ENCODE results near the gene LRRTM4. TPM values are rescaled to one million over a fixed set of nuclear protein-coding genes. Genes with fewer than 3 reads are reported as not detected.
A peak's percentile ranks its signal among the peaks of the same experiment; 100 is the strongest.

Gene LRRTM4
- total and polyA plus RNA-seq, 2 of the 13 experiments (the other 11 are each of a cell fraction or from before 2014, with no cell fraction given) = 1.2 TPM

DNA sequence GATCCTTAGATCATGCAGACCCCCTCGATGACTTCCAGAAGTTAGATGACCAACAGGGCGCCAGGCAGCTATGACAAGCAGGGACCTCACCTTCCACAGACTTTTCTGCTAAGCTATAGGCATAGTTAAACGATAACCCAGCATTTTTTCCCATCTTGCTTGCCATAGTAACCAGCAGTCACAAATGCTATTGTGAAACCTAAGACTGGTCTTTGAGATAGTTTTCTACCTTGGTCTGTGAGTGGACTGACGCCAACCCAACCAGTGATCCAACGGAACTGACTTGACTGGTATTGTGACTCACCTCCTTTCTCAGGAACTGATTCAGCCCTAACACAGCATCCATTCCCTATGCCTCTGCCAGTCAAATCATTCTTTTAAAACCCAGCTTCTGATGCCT lies 361.2 kb downstream of the LRRTM4 start (continued):
- TF ChIP-seq, protein P1, sequence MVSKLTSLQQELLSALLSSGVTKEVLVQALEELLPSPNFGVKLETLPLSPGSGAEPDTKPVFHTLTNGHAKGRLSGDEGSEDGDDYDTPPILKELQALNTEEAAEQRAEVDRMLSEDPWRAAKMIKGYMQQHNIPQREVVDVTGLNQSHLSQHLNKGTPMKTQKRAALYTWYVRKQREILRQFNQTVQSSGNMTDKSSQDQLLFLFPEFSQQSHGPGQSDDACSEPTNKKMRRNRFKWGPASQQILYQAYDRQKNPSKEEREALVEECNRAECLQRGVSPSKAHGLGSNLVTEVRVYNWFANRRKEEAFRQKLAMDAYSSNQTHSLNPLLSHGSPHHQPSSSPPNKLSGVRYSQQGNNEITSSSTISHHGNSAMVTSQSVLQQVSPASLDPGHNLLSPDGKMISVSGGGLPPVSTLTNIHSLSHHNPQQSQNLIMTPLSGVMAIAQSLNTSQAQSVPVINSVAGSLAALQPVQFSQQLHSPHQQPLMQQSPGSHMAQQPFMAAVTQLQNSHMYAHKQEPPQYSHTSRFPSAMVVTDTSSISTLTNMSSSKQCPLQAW (CRISPR knock-in tag; IDR thresholded peaks at IDR 0.05) = no peak
- no peak for TF ChIP-seq TRIM24 (CRISPR knock-in tag; IDR thresholded peaks at IDR 0.05)
- TF ChIP-seq, protein P2, sequence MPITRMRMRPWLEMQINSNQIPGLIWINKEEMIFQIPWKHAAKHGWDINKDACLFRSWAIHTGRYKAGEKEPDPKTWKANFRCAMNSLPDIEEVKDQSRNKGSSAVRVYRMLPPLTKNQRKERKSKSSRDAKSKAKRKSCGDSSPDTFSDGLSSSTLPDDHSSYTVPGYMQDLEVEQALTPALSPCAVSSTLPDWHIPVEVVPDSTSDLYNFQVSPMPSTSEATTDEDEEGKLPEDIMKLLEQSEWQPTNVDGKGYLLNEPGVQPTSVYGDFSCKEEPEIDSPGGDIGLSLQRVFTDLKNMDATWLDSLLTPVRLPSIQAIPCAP (CRISPR knock-in tag; IDR thresholded peaks at IDR 0.05; ENCODE audit: low read depth) = no peak
- TF ChIP-seq HNRNPL (IDR thresholded peaks at IDR 0.05; ENCODE audit: low read depth, low read length) = no peak
- TF ChIP-seq, protein P3, sequence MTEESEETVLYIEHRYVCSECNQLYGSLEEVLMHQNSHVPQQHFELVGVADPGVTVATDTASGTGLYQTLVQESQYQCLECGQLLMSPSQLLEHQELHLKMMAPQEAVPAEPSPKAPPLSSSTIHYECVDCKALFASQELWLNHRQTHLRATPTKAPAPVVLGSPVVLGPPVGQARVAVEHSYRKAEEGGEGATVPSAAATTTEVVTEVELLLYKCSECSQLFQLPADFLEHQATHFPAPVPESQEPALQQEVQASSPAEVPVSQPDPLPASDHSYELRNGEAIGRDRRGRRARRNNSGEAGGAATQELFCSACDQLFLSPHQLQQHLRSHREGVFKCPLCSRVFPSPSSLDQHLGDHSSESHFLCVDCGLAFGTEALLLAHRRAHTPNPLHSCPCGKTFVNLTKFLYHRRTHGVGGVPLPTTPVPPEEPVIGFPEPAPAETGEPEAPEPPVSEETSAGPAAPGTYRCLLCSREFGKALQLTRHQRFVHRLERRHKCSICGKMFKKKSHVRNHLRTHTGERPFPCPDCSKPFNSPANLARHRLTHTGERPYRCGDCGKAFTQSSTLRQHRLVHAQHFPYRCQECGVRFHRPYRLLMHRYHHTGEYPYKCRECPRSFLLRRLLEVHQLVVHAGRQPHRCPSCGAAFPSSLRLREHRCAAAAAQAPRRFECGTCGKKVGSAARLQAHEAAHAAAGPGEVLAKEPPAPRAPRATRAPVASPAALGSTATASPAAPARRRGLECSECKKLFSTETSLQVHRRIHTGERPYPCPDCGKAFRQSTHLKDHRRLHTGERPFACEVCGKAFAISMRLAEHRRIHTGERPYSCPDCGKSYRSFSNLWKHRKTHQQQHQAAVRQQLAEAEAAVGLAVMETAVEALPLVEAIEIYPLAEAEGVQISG (CRISPR knock-in tag; IDR thresholded peaks at IDR 0.05) = no peak
- TF ChIP-seq ZNF589 (CRISPR knock-in tag; conservative IDR thresholded peaks at IDR 0.05) = no peak
- TF ChIP-seq CREB1 (IDR thresholded peaks at IDR 0.05) = no peak
- peak; percentile 32; the same call in 1 of the 2 replicates for TF ChIP-seq CREB1 (CRISPR knock-in tag; IDR thresholded peaks at IDR 0.05)
- no peak for TF ChIP-seq ZNF10 (CRISPR knock-in tag; IDR thresholded peaks at IDR 0.05; ENCODE audit: borderline replicate concordance, low read depth)
- TF ChIP-seq, protein P4, sequence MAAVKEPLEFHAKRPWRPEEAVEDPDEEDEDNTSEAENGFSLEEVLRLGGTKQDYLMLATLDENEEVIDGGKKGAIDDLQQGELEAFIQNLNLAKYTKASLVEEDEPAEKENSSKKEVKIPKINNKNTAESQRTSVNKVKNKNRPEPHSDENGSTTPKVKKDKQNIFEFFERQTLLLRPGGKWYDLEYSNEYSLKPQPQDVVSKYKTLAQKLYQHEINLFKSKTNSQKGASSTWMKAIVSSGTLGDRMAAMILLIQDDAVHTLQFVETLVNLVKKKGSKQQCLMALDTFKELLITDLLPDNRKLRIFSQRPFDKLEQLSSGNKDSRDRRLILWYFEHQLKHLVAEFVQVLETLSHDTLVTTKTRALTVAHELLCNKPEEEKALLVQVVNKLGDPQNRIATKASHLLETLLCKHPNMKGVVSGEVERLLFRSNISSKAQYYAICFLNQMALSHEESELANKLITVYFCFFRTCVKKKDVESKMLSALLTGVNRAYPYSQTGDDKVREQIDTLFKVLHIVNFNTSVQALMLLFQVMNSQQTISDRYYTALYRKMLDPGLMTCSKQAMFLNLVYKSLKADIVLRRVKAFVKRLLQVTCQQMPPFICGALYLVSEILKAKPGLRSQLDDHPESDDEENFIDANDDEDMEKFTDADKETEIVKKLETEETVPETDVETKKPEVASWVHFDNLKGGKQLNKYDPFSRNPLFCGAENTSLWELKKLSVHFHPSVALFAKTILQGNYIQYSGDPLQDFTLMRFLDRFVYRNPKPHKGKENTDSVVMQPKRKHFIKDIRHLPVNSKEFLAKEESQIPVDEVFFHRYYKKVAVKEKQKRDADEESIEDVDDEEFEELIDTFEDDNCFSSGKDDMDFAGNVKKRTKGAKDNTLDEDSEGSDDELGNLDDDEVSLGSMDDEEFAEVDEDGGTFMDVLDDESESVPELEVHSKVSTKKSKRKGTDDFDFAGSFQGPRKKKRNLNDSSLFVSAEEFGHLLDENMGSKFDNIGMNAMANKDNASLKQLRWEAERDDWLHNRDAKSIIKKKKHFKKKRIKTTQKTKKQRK (IDR thresholded peaks at IDR 0.05; ENCODE audit: low read length) = no peak
- no peak for TF ChIP-seq YEATS4 (CRISPR knock-in tag; IDR thresholded peaks at IDR 0.05; ENCODE audit: borderline replicate concordance)
- peak; percentile 39; the same call in 1 of the 2 replicates for TF ChIP-seq GATAD2A (CRISPR knock-in tag; IDR thresholded peaks at IDR 0.05)
- no peak for TF ChIP-seq HHEX (CRISPR knock-in tag; IDR thresholded peaks at IDR 0.05)
- TF ChIP-seq RFX3 (CRISPR knock-in tag; IDR thresholded peaks at IDR 0.05) = peak; percentile 46; the same call in 1 of the 2 replicates
- no peak for TF ChIP-seq ZNF7 (CRISPR knock-in tag; IDR thresholded peaks at IDR 0.05)
- peak; percentile 21; the same call in 1 of the 2 replicates for TF ChIP-seq ZNF644 (CRISPR knock-in tag; IDR thresholded peaks at IDR 0.05; ENCODE audit: low read depth)
- TF ChIP-seq ZNF510 (CRISPR knock-in tag; IDR thresholded peaks at IDR 0.05; ENCODE audit: low read depth) = no peak
- TF ChIP-seq, protein P5, sequence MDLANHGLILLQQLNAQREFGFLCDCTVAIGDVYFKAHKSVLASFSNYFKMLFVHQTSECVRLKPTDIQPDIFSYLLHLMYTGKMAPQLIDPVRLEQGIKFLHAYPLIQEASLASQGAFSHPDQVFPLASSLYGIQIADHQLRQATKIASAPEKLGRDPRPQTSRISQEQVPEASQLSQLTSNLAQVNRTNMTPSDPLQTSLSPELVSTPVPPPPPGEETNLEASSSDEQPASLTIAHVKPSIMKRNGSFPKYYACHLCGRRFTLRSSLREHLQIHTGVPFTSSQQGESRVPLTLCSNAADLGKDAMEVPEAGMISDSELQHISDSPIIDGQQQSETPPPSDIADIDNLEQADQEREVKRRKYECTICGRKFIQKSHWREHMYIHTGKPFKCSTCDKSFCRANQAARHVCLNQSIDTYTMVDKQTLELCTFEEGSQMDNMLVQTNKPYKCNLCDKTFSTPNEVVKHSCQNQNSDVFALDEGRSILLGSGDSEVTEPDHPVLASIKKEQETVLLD (CRISPR knock-in tag; IDR thresholded peaks at IDR 0.05; ENCODE audit: low read depth) = no peak
- no peak for TF ChIP-seq TEAD3 (CRISPR knock-in tag; optimal IDR thresholded peaks at IDR 0.05; ENCODE audit: borderline replicate concordance)
- no peak for TF ChIP-seq ZBTB1 (CRISPR knock-in tag; IDR thresholded peaks at IDR 0.05; ENCODE audit: borderline replicate concordance)
- no peak for TF ChIP-seq KLF13 (CRISPR knock-in tag; IDR thresholded peaks at IDR 0.05)
- no peak for TF ChIP-seq CBX1 (IDR thresholded peaks at IDR 0.05; ENCODE audit: low read depth)
